H9 (cell line): ENCODE results near the gene GLYATL1. TPM values are rescaled to one million over a fixed set of nuclear protein-coding genes. Genes with fewer than 3 reads are reported as not detected.

ENCODE experiments used
- DNase-seq: peaks from one replicate; pipeline ENCODE4 v3.0.0-alpha.2; 2017
- H2AFZ ChIP-seq: one replicate; pipeline ENCODE4 v1.6.1; 2013; ENCODE audit warnings: mild to moderate bottlenecking, low read length, control low read depth, moderate library complexity
- H2AK5ac ChIP-seq: 2 replicates; pipeline ENCODE4 v1.6.1; 2013; ENCODE audit warnings: low read length, control low read depth, mixed read lengths; ENCODE audit not compliant: insufficient read length
- H2BK120ac ChIP-seq: one replicate; pipeline ENCODE4 v1.6.1; 2013; ENCODE audit warnings: low read depth, mild to moderate bottlenecking, low read length, control low read depth, inconsistent platforms; ENCODE audit not compliant: poor library complexity, severe bottlenecking
- H2BK12ac ChIP-seq: 2 replicates; pipeline ENCODE4 v1.6.1; 2013; ENCODE audit warnings: low read length, control low read depth, mixed read lengths, low read depth; ENCODE audit not compliant: insufficient read length
- H2BK15ac ChIP-seq: 2 replicates; pipeline ENCODE4 v1.6.1; 2013; ENCODE audit warnings: low read depth, low read length, control low read depth
- H2BK20ac ChIP-seq: one replicate; pipeline ENCODE4 v1.6.1; 2013; ENCODE audit warnings: low read depth, mild to moderate bottlenecking, low read length, control low read depth, inconsistent platforms; ENCODE audit not compliant: poor library complexity, severe bottlenecking
- H2BK5ac ChIP-seq: 2 replicates; pipeline ENCODE4 v1.6.1; 2013; ENCODE audit warnings: low read length, control low read depth, mixed read lengths; ENCODE audit not compliant: insufficient read length
- H3K14ac ChIP-seq: 2 replicates; pipeline ENCODE4 v1.6.1; 2013; ENCODE audit warnings: low read length, control low read depth; ENCODE audit not compliant: insufficient read depth
- H3K18ac ChIP-seq: 2 replicates; pipeline ENCODE4 v1.6.1; 2013; ENCODE audit warnings: low read depth, mild to moderate bottlenecking, mixed read lengths, low read length, control low read depth; ENCODE audit not compliant: insufficient read length
- H3K23ac ChIP-seq: 2 replicates; pipeline ENCODE4 v1.6.1; 2013; ENCODE audit warnings: low read length, control low read depth, mixed read lengths, low read depth; ENCODE audit not compliant: insufficient read length
- H3K23me2 ChIP-seq: 2 replicates; pipeline ENCODE4 v1.6.1; 2013; ENCODE audit warnings: low read depth, mild to moderate bottlenecking, mixed read lengths, low read length, control low read depth; ENCODE audit not compliant: insufficient read length, poor library complexity, severe bottlenecking
- H3K27ac ChIP-seq: 2 replicates; pipeline ENCODE4 v1.5.1; 2013; ENCODE audit warnings: low read length, control low read depth, mixed read lengths, low read depth; ENCODE audit not compliant: insufficient read length
- H3K27me3 ChIP-seq: 2 replicates; pipeline ENCODE4 v1.6.1; 2013; ENCODE audit warnings: low read length, control low read depth, inconsistent platforms; ENCODE audit not compliant: insufficient read depth
- H3K4ac ChIP-seq: 2 replicates; pipeline ENCODE4 v1.6.1; 2013; ENCODE audit warnings: low read depth, mild to moderate bottlenecking, control low read depth, inconsistent platforms, low read length, moderate library complexity
- H3K4me1 ChIP-seq: 2 replicates; pipeline ENCODE4 v1.6.1; 2013; ENCODE audit warnings: low read length, control low read depth, inconsistent platforms; ENCODE audit not compliant: insufficient read depth
- H3K4me2 ChIP-seq: 2 replicates; pipeline ENCODE4 v1.6.1; 2013; ENCODE audit warnings: low read length, control low read depth, mixed read lengths; ENCODE audit not compliant: insufficient read length, insufficient read depth
- H3K56ac ChIP-seq: 2 replicates; pipeline ENCODE4 v1.6.1; 2013; ENCODE audit warnings: low read depth, mild to moderate bottlenecking, mixed read lengths, low read length, control low read depth; ENCODE audit not compliant: insufficient read length
- H3K79me1 ChIP-seq: 2 replicates; pipeline ENCODE4 v1.6.1; 2013; ENCODE audit warnings: low read depth, mild to moderate bottlenecking, moderate library complexity, low read length, control low read depth, inconsistent platforms; ENCODE audit not compliant: insufficient read depth, poor library complexity, severe bottlenecking
- H3K79me2 ChIP-seq: 2 replicates; pipeline ENCODE4 v1.6.1; 2013; ENCODE audit warnings: low read length, control low read depth, inconsistent platforms; ENCODE audit not compliant: insufficient read depth
- H3K9ac ChIP-seq: 2 replicates; pipeline ENCODE4 v1.6.1; 2013; ENCODE audit warnings: low read length, control low read depth, mixed read lengths; ENCODE audit not compliant: insufficient read length; ENCODE audit errors: extremely low read depth
- H3K9me3 ChIP-seq: one replicate; pipeline ENCODE4 v1.6.1; 2013; ENCODE audit warnings: low read depth, low read length, inconsistent platforms; ENCODE audit not compliant: control insufficient read depth
- H3T11ph ChIP-seq: one replicate; pipeline ENCODE4 v1.6.1; 2013; ENCODE audit warnings: mild to moderate bottlenecking, low read length, control low read depth, inconsistent platforms
- H4K20me1 ChIP-seq: one replicate; pipeline ENCODE4 v1.6.1; 2013; ENCODE audit not compliant: control insufficient read depth, insufficient read length, insufficient read depth
- H4K5ac ChIP-seq: 2 replicates; pipeline ENCODE4 v1.6.1; 2013; ENCODE audit warnings: low read depth, mild to moderate bottlenecking, mixed read lengths, low read length, control low read depth; ENCODE audit not compliant: insufficient read length
- H4K8ac ChIP-seq: replicated peaks from 2 replicates; pipeline ENCODE4 v1.6.1; 2013; ENCODE audit warnings: low read length, control low read depth, mixed read lengths, low read depth; ENCODE audit not compliant: insufficient read length
- H4K91ac ChIP-seq: 2 replicates; pipeline ENCODE4 v1.6.1; 2013; ENCODE audit warnings: low read depth, mild to moderate bottlenecking, moderate library complexity, mixed read lengths, low read length, control low read depth; ENCODE audit not compliant: insufficient read length
- H3K27ac Mint-ChIP-seq, 3 experiments: 2 replicates in 2 of 3; 3 replicates in 1 of 3; pipeline ENCODE4 v1.8.0; 2020 to 2021; ENCODE audit warnings: mixed read lengths in 3 of 3, mild to moderate bottlenecking in 1 of 3, moderate library complexity in 1 of 3
- H3K27me3 Mint-ChIP-seq: 2 replicates; pipeline ENCODE4 v1.8.0; 2021; ENCODE audit warnings: low read depth, mild to moderate bottlenecking, moderate library complexity, mixed read lengths
- H3K36me3 Mint-ChIP-seq, 3 experiments: 2 replicates in 2 of 3; 3 replicates in 1 of 3; pipeline ENCODE4 v1.8.0; 2020 to 2021; ENCODE audit warnings: low read depth in 3 of 3, mixed read lengths in 3 of 3; ENCODE audit not compliant: insufficient read depth in 1 of 3
- H3K4me1 Mint-ChIP-seq, 2 experiments: 2 replicates each; pipeline ENCODE4 v1.8.0; 2020; ENCODE audit warnings: mixed read lengths in 2 of 2
- H3K4me3 Mint-ChIP-seq, 2 experiments: 2 replicates in 1 of 2; 3 replicates in 1 of 2; pipeline ENCODE4 v1.8.0; 2020 to 2021; ENCODE audit warnings: mild to moderate bottlenecking in 2 of 2, mixed read lengths in 2 of 2, moderate library complexity in 1 of 2
- H3K9me3 Mint-ChIP-seq, 2 experiments: 2 replicates in 1 of 2; 3 replicates in 1 of 2; pipeline ENCODE4 v1.8.0; 2020; ENCODE audit warnings: mild to moderate bottlenecking in 2 of 2, mixed read lengths in 2 of 2, moderate library complexity in 1 of 2
- WGBS: extraction: QIAGEN DNeasy Blood & Tissue Kit; methylation state at CpG from one replicate; pipeline ENCODE4 v1.1.7; 2013; ENCODE audit warnings: missing lambda C conversion rate, low lambda C conversion rate, mixed read lengths; ENCODE audit not compliant: insufficient read length; ENCODE audit errors: extremely low coverage; 5-methylcytosine and 5-hydroxymethylcytosine counted together
- total RNA-seq: library from RNA; stranded (reverse); gene quantifications from 2 replicates; pipeline ENCODE4 v1.2.1, GENCODE V29; 2021
- TF ChIP-seq, protein P1 (sequence below): fragments of 200-600 bp; sonication (generic); conservative IDR thresholded peaks from 3 replicates; pipeline ENCODE4 v1.8.0; 2021; ENCODE audit warnings: antibody characterized with exemption, mild to moderate bottlenecking

GLYATL1 gene
- total RNA-seq, 1 experiment from 2014 or later = 2.8 TPM

DNA sequence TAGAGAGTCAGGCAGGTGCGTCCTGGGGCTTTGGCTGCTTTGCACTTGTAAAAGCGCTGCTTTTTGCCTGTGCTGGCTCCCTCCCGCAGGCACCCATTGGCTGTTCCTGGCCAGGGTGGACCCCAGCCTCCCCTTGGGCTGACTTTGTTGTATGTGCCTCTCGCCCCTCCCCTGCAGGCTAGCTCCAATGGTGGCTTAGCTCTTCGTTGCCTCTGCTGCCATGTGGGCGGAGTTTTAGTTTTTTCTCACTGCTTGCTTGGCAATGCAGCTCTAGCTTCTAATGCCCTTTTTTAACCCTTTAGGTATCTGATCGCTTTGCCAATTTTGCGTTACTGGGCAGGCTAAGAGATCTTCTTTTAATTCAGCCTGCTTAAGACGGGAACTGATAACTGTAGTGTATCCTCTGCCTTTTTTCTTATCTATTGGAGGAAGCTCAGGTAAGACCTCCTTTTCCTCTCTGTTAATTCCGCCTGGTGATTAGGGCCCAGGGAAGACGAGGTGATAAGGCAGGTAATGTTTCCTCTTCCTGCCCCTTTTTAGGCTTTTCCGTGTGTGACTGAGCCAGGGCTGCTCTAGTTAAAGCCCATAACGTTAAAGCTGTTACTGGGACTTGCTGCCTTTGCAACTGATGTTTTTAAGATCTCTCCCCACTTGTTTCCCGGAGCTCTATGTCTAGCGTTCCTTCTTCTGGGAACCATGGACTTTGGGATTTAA, 11.7 kb upstream of the GLYATL1 start:
- H4K8ac ChIP-seq = no peak overlapping the region
- WGBS = no CpG with 5 or more reads among the region's 15 CpGs
- Mint-ChIP-seq H3K4me1 (peaks cover 51 to 53% of the 10 kb centered on the region in 2 experiments), H3K27ac (peak overlapping the region; percentile 50 to 94 (median 82); a peak in 6 of 7 replicates), H3K27me3 (no peaks in the 10 kb centered on the region), H3K4me3 (peak overlapping the region; percentile 76 to 83), H3K9me3 (no peaks in the 10 kb centered on the region), H3K36me3 (no peaks in the 10 kb centered on the region)
- no peak overlapping the region for H2BK12ac ChIP-seq
- H3K4ac ChIP-seq = no peak overlapping the region
- no peak overlapping the region for H4K5ac ChIP-seq
- no peak overlapping the region for H3T11ph ChIP-seq
- H3K27ac ChIP-seq = no peak overlapping the region
- no peaks in the 10 kb centered on the region for H3K23me2 ChIP-seq
- H2BK20ac ChIP-seq = no peak overlapping the region
- H3K18ac ChIP-seq = peak overlapping the region; percentile 44
- no peak overlapping the region for H3K23ac ChIP-seq
- peak overlapping the region; percentile 38 for H3K9ac ChIP-seq
- H2AK5ac ChIP-seq = no peak overlapping the region
- H3K56ac ChIP-seq = no peak overlapping the region
- peak overlapping the region; percentile 35 for H2AFZ ChIP-seq
- no peaks in the 10 kb centered on the region for H3K9me3 ChIP-seq
- H3K27me3 ChIP-seq = no peaks in the 10 kb centered on the region
- H2BK15ac ChIP-seq = no peak overlapping the region
- DNase-seq = peak; percentile 99
- H2BK120ac ChIP-seq = no peak overlapping the region
- no peaks in the 10 kb centered on the region for H3K79me2 ChIP-seq
- TF ChIP-seq, protein P1, sequence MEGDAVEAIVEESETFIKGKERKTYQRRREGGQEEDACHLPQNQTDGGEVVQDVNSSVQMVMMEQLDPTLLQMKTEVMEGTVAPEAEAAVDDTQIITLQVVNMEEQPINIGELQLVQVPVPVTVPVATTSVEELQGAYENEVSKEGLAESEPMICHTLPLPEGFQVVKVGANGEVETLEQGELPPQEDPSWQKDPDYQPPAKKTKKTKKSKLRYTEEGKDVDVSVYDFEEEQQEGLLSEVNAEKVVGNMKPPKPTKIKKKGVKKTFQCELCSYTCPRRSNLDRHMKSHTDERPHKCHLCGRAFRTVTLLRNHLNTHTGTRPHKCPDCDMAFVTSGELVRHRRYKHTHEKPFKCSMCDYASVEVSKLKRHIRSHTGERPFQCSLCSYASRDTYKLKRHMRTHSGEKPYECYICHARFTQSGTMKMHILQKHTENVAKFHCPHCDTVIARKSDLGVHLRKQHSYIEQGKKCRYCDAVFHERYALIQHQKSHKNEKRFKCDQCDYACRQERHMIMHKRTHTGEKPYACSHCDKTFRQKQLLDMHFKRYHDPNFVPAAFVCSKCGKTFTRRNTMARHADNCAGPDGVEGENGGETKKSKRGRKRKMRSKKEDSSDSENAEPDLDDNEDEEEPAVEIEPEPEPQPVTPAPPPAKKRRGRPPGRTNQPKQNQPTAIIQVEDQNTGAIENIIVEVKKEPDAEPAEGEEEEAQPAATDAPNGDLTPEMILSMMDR = no peak
- no peak overlapping the region for H4K91ac ChIP-seq
- H3K14ac ChIP-seq = no peak overlapping the region; the same call in 1 of the 2 replicates
- H3K79me1 ChIP-seq = no peaks in the 10 kb centered on the region
- H3K4me2 ChIP-seq = peak overlapping the region; percentile 59
- H4K20me1 ChIP-seq = no peaks in the 10 kb centered on the region
- no peak overlapping the region for H2BK5ac ChIP-seq
- peaks cover 2% of the 10 kb centered on the region; the same call in 1 of the 2 replicates for H3K4me1 ChIP-seq
